Measurements from ENCODE around the gene FMO2.

The FMO2 gene

DNA sequence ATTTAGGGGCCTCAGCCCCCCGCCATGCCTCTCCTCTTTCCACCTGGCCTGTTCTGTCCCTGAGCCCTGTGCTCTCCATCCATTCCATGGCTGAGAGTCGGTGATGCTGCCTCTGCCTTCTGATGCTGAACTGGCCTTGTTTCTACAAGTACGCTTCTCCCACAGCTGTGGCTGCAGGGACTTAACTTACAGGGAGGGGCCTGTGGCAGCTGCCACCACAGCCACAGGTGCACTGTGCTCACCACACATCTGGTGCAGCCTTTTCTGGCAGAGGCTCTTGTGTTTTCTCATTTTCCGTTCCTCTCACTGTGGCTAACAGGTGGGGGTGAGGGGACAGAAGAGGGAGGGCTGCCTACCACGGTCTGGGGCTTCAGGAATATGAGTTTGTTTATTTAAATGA lies 67.4 kb downstream of the FMO2 start:
- Histone ChIP-seq H3K79me2 (ENCODE audit: control insufficient read depth, low read length) (no peaks in the 10 kb centered on the region), H3K4me3 (ENCODE audit: low read length) (no peak overlapping the region), H3K27ac (ENCODE audit: low read depth, low read length) (no peak overlapping the region), H3K27me3 (ENCODE audit: control insufficient read depth, low read length) (peaks cover 10% of the 10 kb centered on the region; the same call in 1 of the 2 replicates), H3K36me3 (ENCODE audit: control insufficient read depth, low read length) (no peaks in the 10 kb centered on the region), H4K20me1 (ENCODE audit: control insufficient read depth, insufficient read depth, low read depth, low read length) (no peaks in the 10 kb centered on the region), H3K4me2 (ENCODE audit: low read length) (peak overlapping the region; percentile 62), H3K9me3 (ENCODE audit: control insufficient read depth, insufficient read depth, low read length) (no peaks in the 10 kb centered on the region), H3F3A (ENCODE audit: control insufficient read depth, insufficient read depth) (no peaks in the 10 kb centered on the region), H3K9me2 (replicated peaks; ENCODE audit: control insufficient read depth, low read length) (no peaks in the 10 kb centered on the region), H3K4me1 (ENCODE audit: control insufficient read depth, low read length) (peaks cover 19% of the 10 kb centered on the region)
- no peak for TF ChIP-seq EZH2phosphoT487 (IDR thresholded peaks at IDR 0.05; ENCODE audit: borderline replicate concordance, low read length)
- no peak for TF ChIP-seq CTCF (IDR thresholded peaks at IDR 0.05; ENCODE audit: low read depth, low read length, poor library complexity, severe bottlenecking)

- Histone ChIP-seq H3K27me3 (ENCODE audit: control insufficient read depth, low read length) (peaks cover 7% of the 10 kb centered on the region; the same call in 1 of the 2 replicates), H3K4me3 (ENCODE audit: low read length) (no peak overlapping the region), H3K9me3 (ENCODE audit: control insufficient read depth, insufficient read depth, low read length) (no peaks in the 10 kb centered on the region), H3K4me2 (ENCODE audit: low read length) (no peak overlapping the region), H3K9me2 (replicated peaks; ENCODE audit: control insufficient read depth, low read length) (no peaks in the 10 kb centered on the region), H3K79me2 (ENCODE audit: control insufficient read depth, low read length) (no peaks in the 10 kb centered on the region), H3K27ac (ENCODE audit: low read depth, low read length) (no peak overlapping the region), H3K36me3 (ENCODE audit: control insufficient read depth, low read length) (no peaks in the 10 kb centered on the region), H3K4me1 (ENCODE audit: control insufficient read depth, low read length) (peaks cover 19% of the 10 kb centered on the region), H4K20me1 (ENCODE audit: control insufficient read depth, insufficient read depth, low read depth, low read length) (no peaks in the 10 kb centered on the region), H3F3A (ENCODE audit: control insufficient read depth, insufficient read depth) (no peaks in the 10 kb centered on the region)
- TF ChIP-seq CTCF (IDR thresholded peaks at IDR 0.05; ENCODE audit: low read depth, low read length, poor library complexity, severe bottlenecking) (no peak), EZH2phosphoT487 (IDR thresholded peaks at IDR 0.05; ENCODE audit: borderline replicate concordance, low read length) (no peak)
Observed at GRCh38 chr1:171254859-171255258, 69.8 kb downstream of the FMO2 start.

DNA sequence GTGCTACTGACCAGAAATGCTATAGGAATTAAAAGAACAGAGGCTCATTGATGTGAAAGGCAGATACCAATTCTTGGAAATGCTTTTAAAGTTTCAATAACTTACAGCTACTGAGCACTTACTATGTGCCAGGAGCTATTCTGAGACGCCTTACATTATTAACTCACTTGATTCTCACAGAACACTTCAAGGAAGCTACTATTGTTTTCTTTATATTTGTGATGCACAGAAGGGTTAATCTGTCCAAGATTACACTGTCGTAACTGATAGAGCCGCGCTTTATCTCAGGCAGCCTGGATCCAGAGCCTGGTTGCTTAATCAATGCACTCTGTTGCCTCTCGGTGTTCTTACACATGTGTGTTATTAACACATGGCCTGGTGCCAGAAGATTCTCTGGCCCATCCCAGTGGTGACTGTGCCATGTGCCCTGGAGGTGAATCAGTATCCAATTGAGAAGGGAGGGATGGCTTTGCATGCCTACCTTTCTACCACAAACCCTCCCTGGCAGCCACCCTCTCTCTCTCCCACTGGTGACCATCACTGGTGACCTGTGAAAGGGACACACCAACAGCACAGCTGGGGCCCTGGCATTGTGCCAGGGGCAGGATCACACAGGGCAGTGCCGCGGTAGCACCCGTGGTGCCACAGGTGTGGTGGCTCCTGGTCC lies 72.0 kb downstream of the FMO2 start:
- TF ChIP-seq EZH2phosphoT487 (IDR thresholded peaks at IDR 0.05; ENCODE audit: borderline replicate concordance, low read length) (no peak), CTCF (IDR thresholded peaks at IDR 0.05; ENCODE audit: low read depth, low read length, poor library complexity, severe bottlenecking) (no peak)
- Histone ChIP-seq H3K9me2 (replicated peaks; ENCODE audit: control insufficient read depth, low read length) (no peaks in the 10 kb centered on the region), H3K79me2 (ENCODE audit: control insufficient read depth, low read length) (no peaks in the 10 kb centered on the region), H4K20me1 (ENCODE audit: control insufficient read depth, insufficient read depth, low read depth, low read length) (no peaks in the 10 kb centered on the region), H3K27me3 (ENCODE audit: control insufficient read depth, low read length) (no peaks in the 10 kb centered on the region), H3K4me2 (ENCODE audit: low read length) (no peak overlapping the region), H3F3A (ENCODE audit: control insufficient read depth, insufficient read depth) (no peaks in the 10 kb centered on the region), H3K9me3 (ENCODE audit: control insufficient read depth, insufficient read depth, low read length) (no peaks in the 10 kb centered on the region), H3K27ac (ENCODE audit: low read depth, low read length) (no peak overlapping the region), H3K4me1 (ENCODE audit: control insufficient read depth, low read length) (peaks cover 11% of the 10 kb centered on the region), H3K4me3 (ENCODE audit: low read length) (no peak overlapping the region), H3K36me3 (ENCODE audit: control insufficient read depth, low read length) (no peaks in the 10 kb centered on the region)
